ENCODE results near the gene TASL.

The TASL gene

DNA sequence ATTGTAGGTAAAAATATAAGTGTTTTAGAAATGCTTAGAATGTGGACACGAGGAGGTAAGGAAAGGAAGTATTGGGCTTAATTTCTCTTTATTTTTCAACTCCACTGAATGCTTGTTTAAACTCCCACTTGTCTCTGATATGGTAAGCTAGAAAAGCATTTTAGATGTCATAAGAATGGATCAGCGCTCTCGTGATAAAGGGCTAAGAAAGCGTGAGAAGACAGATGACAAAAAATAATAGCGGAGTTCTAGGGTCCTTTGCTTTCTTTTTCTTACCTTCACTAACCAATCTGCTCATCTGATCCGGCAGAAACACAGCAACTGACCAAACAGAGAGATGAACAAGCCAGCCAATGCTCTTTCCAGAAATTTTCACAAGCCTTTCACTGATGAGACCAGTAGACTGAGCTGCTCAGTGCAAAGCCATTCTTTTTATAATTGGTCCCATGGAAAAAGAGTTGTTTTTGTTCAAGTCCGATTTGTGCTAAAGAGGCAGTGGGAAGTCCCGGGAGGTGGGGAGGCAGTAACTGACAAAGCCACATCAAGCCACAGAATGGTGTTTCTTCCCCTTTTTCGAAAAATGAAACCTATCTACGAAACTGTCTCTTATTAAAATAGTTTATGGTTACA is at the start of gene TASL:
Gene TASL (minus strand): TSS at position 405 of the 630 bp plus-strand sequence. CDS start 17,411 bp downstream, outside the sequence.
- DNase-seq (ENCODE audit: low spot score), result no peak
- H3K27ac ChIP-seq, result no peak within 1 kb of the TSS
- TF ChIP-seq, protein P1, sequence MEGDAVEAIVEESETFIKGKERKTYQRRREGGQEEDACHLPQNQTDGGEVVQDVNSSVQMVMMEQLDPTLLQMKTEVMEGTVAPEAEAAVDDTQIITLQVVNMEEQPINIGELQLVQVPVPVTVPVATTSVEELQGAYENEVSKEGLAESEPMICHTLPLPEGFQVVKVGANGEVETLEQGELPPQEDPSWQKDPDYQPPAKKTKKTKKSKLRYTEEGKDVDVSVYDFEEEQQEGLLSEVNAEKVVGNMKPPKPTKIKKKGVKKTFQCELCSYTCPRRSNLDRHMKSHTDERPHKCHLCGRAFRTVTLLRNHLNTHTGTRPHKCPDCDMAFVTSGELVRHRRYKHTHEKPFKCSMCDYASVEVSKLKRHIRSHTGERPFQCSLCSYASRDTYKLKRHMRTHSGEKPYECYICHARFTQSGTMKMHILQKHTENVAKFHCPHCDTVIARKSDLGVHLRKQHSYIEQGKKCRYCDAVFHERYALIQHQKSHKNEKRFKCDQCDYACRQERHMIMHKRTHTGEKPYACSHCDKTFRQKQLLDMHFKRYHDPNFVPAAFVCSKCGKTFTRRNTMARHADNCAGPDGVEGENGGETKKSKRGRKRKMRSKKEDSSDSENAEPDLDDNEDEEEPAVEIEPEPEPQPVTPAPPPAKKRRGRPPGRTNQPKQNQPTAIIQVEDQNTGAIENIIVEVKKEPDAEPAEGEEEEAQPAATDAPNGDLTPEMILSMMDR (IDR thresholded peaks at IDR 0.05), result no peak
- H3K4me3 ChIP-seq, result peak within 1 kb of the TSS; percentile 25

DNA sequence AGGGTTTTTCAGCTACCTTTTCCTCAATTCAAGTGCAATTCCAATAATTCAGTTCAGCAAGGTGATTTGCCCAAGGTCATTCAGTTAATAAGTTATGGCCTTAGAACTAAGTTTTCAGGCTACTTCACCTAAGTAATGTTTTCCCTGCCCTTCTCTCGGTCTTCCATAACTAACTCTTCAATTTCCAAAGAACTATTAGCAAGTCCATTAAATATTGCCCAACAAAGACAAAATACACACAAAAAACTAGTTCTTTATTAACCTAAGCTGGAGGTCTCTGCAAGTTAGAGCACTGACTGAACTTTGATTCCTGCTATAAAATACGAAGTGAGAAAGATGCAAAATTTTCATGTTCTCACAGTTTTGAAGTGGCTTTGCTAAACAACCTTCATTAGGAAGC is 48.8 kb upstream of the TASL start:
- Histone ChIP-seq H3K4me3 (no peak overlapping the region), H3K27ac (no peak overlapping the region)
- no peak for DNase-seq (ENCODE audit: low spot score)
- TF ChIP-seq, protein P1 (IDR thresholded peaks at IDR 0.05), result no peak

GRCh38 chrX:30622361-30622760 is 44.8 kb upstream of the TASL start:
- TF ChIP-seq, protein P1 (IDR thresholded peaks at IDR 0.05), result no peak

DNA sequence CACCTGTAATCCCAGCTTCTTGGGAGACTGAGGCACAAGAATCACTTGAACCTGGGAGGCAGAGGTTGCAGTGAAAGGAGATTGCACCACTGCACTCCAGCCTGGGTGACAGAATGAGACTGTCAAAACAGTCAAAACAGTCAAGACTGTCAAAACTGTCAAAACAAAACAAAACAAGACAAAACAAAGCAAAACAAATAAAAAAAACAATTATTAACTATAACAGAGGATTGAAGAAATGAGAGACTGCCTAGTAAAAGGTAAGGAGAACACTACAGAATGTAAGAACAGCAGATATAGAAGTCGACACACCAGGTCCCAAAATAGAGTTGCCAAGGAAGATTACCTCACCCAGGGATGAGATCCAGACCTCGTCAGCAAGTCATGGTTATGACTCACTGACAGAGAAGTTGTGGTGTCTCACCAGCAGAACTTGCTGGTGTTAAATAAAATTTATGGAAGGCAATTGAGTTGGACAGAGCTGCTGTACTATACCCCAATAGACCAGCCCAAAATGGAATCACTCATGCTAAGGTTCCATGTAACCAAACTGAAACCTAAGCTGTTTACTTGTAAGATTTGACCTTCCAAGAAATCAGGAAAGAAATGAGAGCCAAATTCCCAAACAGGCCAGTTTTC is 43.5 kb upstream of the TASL start:
- DNase-seq (ENCODE audit: low spot score), result no peak
- no peak overlapping the region for H3K4me3 ChIP-seq
- H3K27ac ChIP-seq, result no peak overlapping the region
- TF ChIP-seq, protein P1 (IDR thresholded peaks at IDR 0.05), result no peak

More at GRCh38 chrX:30622361-30622760, 44.8 kb upstream of the TASL start:
- DNase-seq (ENCODE audit: low spot score), result no peak
- H3K4me3 ChIP-seq, result no peak overlapping the region
- H3K27ac ChIP-seq, result no peak overlapping the region

DNA sequence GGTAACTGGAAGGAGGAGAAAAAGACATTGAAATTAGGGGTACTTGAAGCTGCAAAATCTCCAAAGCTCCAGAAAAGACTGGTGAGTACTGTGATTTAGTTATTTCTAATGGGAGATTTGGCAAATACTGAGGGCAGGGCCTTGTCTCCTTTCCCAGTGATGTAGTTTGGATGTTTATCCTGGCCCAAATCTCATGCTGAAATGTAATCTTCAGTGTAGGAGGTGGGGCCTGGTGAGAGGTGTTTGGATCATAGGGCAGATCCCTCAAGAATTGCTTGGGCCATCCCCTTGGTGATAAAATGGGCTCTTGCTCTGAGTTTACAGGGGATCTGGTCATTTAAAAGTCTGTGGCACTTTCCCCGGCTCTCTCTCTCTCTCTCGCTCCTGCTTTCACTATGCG is 42.6 kb upstream of the TASL start:
- TF ChIP-seq, protein P1 (IDR thresholded peaks at IDR 0.05), result no peak
- DNase-seq (ENCODE audit: low spot score), result no peak
- no peak overlapping the region for H3K4me3 ChIP-seq
- no peak overlapping the region for H3K27ac ChIP-seq

- DNase-seq (ENCODE audit: low spot score), result no peak
- Histone ChIP-seq H3K4me3 (no peak overlapping the region), H3K27ac (no peak overlapping the region)
- TF ChIP-seq, protein P1 (IDR thresholded peaks at IDR 0.05), result no peak
These were observed 40.7 kb upstream of the TASL start for GRCh38 chrX:30618160-30618765.

All from coronary artery (tissue), 2 donors.